ENCODE data around the gene LRMDA. TPM values are rescaled to one million over a fixed set of nuclear protein-coding genes. Genes with fewer than 3 reads are reported as not detected.

The LRMDA gene
- total RNA-seq, 2 experiments from 2014 or later, result not detected

- no peaks in the 10 kb centered on the region for H3K4me1 Mint-ChIP-seq (ENCODE audit: low read depth)
- no peak overlapping the region for H3K27ac ChIP-seq (ENCODE audit: low read depth in 1 of 2, low read length in 2 of 2)
- no peak overlapping the region for H3K27ac Mint-ChIP-seq
- no peaks in the 10 kb centered on the region for H3K36me3 Mint-ChIP-seq (ENCODE audit: low read depth)
- H3K36me3 ChIP-seq (ENCODE audit: insufficient read depth, low read length), result no peaks in the 10 kb centered on the region
- no peaks in the 10 kb centered on the region for H3K4me1 ChIP-seq (ENCODE audit: insufficient read depth, low read length)
- no peak for ATAC-seq (ENCODE audit: poor library complexity)
- no peak overlapping the region for H3K4me3 ChIP-seq (ENCODE audit: low read length)
- TF ChIP-seq CTCF (IDR thresholded peaks at IDR 0.05), result no peak
- H3K27me3 ChIP-seq (ENCODE audit: control insufficient read depth in 1 of 2, insufficient read depth in 2 of 2, low read length in 2 of 2), result no peaks in the 10 kb centered on the region
- H3K27me3 Mint-ChIP-seq, result no peaks in the 10 kb centered on the region
- no peaks in the 10 kb centered on the region for H3K9me3 Mint-ChIP-seq
- no peak for DNase-seq
- H3K9me3 ChIP-seq (ENCODE audit: control insufficient read depth in 1 of 2, insufficient read depth in 1 of 2, low read length in 2 of 2), result peaks cover 4 to 16% of the 10 kb centered on the region in 2 experiments
- ChIA-PET POLR2A (no interaction called here), CTCF (no interaction called here)
- no peak overlapping the region for H3K4me3 Mint-ChIP-seq
- intact Hi-C loops (cut with DNase I, micrococcal nuclease), result no loop called here
These were observed 885.7 kb downstream of the LRMDA start for GRCh38 chr10:76317078-76317477.

DNA sequence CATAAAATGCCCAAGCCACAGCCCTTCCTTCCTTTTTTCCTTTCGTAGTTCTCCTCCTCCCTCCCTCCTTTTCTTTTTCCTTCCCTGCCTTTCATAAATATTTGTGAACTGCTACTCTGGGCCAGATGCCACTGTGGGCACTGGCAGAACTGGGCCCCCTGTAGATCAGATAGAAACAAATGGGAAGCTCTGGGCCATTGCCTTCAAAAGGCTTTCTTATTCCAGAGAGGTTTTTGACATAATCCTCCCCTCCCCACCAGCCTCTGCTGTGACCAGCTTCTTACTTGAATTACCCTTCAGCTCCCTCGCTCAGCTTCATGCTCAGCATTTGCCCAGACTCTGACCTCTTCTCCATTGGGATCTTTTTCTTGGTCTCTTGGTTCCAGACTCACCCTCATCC, 886.8 kb downstream of the LRMDA start:
- Histone ChIP-seq H3K36me3 (ENCODE audit: insufficient read depth, low read length) (no peaks in the 10 kb centered on the region), H3K4me1 (ENCODE audit: insufficient read depth, low read length) (no peaks in the 10 kb centered on the region), H3K27ac (ENCODE audit: low read depth in 1 of 2, low read length in 2 of 2) (no peak overlapping the region), H3K4me3 (ENCODE audit: low read length) (no peak overlapping the region), H3K27me3 (ENCODE audit: control insufficient read depth in 1 of 2, insufficient read depth in 2 of 2, low read length in 2 of 2) (no peaks in the 10 kb centered on the region), H3K9me3 (ENCODE audit: control insufficient read depth in 1 of 2, insufficient read depth in 1 of 2, low read length in 2 of 2) (peaks cover 4 to 16% of the 10 kb centered on the region in 2 experiments)
- Mint-ChIP-seq H3K4me3 (no peak overlapping the region), H3K4me1 (ENCODE audit: low read depth) (no peaks in the 10 kb centered on the region), H3K27ac (no peak overlapping the region), H3K27me3 (no peaks in the 10 kb centered on the region), H3K36me3 (ENCODE audit: low read depth) (no peaks in the 10 kb centered on the region), H3K9me3 (no peaks in the 10 kb centered on the region)
- TF ChIP-seq CTCF (IDR thresholded peaks at IDR 0.05), result no peak
- DNase-seq (no peak), ATAC-seq (ENCODE audit: poor library complexity) (no peak)
- intact Hi-C loops (cut with DNase I, micrococcal nuclease), result no loop called here
- POLR2A ChIA-PET, result no interaction called here
- CTCF ChIA-PET, result no interaction called here

GRCh38 chr10:76319661-76320060, 888.2 kb downstream of the LRMDA start:
- H3K4me1 ChIP-seq (ENCODE audit: insufficient read depth, low read length), result no peaks in the 10 kb centered on the region
- H3K27ac ChIP-seq (ENCODE audit: low read depth in 1 of 2, low read length in 2 of 2), result no peak overlapping the region
- no peak for TF ChIP-seq CTCF (IDR thresholded peaks at IDR 0.05)
- DNase-seq (no peak), ATAC-seq (ENCODE audit: poor library complexity) (no peak)
- POLR2A ChIA-PET, result no interaction called here
- no peaks in the 10 kb centered on the region for H3K36me3 ChIP-seq (ENCODE audit: insufficient read depth, low read length)
- no peak overlapping the region for H3K27ac Mint-ChIP-seq
- intact Hi-C loops (cut with DNase I, micrococcal nuclease), result no loop called here
- no peak overlapping the region for H3K4me3 Mint-ChIP-seq
- no peaks in the 10 kb centered on the region for H3K27me3 ChIP-seq (ENCODE audit: control insufficient read depth in 1 of 2, insufficient read depth in 2 of 2, low read length in 2 of 2)
- no peaks in the 10 kb centered on the region for H3K4me1 Mint-ChIP-seq (ENCODE audit: low read depth)
- H3K9me3 Mint-ChIP-seq, result peaks cover 2% of the 10 kb centered on the region
- H3K9me3 ChIP-seq (ENCODE audit: control insufficient read depth in 1 of 2, insufficient read depth in 1 of 2, low read length in 2 of 2), result peaks cover 4 to 16% of the 10 kb centered on the region in 2 experiments
- no peaks in the 10 kb centered on the region for H3K36me3 Mint-ChIP-seq (ENCODE audit: low read depth)
- H3K4me3 ChIP-seq (ENCODE audit: low read length), result no peak overlapping the region
- no peaks in the 10 kb centered on the region for H3K27me3 Mint-ChIP-seq
- CTCF ChIA-PET, result no interaction called here
